Measurements from ENCODE around the gene CSK. TPM values are rescaled to one million over a fixed set of nuclear protein-coding genes. Genes with fewer than 3 reads are reported as not detected.

The CSK gene
- total RNA-seq, 1 donor from 2014 or later = 45.8 TPM

GRCh38 chr15:74768771-74769342, 13.0 kb upstream of the CSK start:
- intact Hi-C loops (cut with micrococcal nuclease) = loop anchor here (5.0 kb wide), 1 partner anchor 132 kb away; no protein-coding TSS in a partner anchor
- DNase-seq (peak; percentile 70), ATAC-seq (peak; percentile 54)

GRCh38 chr15:74769463-74770025, 12.3 kb upstream of the CSK start:
- no peak for ATAC-seq
- no peak for DNase-seq
- intact Hi-C loops (cut with micrococcal nuclease) = loop anchor here (5.0 kb wide), 2 partner anchors 132 to 183 kb away; no protein-coding TSS in a partner anchor

- no peak for ATAC-seq
- no peak for DNase-seq
- intact Hi-C loops (cut with micrococcal nuclease) = loop anchor here (5.0 kb wide), 1 partner anchor 182 kb away; no protein-coding TSS in a partner anchor
These were observed 11.5 kb upstream of the CSK start for GRCh38 chr15:74770211-74770903.

GRCh38 chr15:74773329-74773728, 8.6 kb upstream of the CSK start:
- intact Hi-C loops (cut with micrococcal nuclease) = loop anchor here (5.0 kb wide), 1 partner anchor 179 kb away; no protein-coding TSS in a partner anchor
- DNase-seq = no peak
- no peak for ATAC-seq

- ATAC-seq (no peak), DNase-seq (no peak)
- intact Hi-C loops (cut with micrococcal nuclease) = loop anchor here (5.0 kb wide), 1 partner anchor 179 kb away; no protein-coding TSS in a partner anchor
These were observed 8.1 kb upstream of the CSK start for GRCh38 chr15:74773731-74774252.

- no peak for DNase-seq
- intact Hi-C loops (cut with micrococcal nuclease) = no loop called here
These were observed 6.7 kb upstream of the CSK start for GRCh38 chr15:74775132-74775562.

GRCh38 chr15:74775894-74776293, 6.0 kb upstream of the CSK start:
- DNase-seq (no peak), ATAC-seq (no peak)
- intact Hi-C loops (cut with micrococcal nuclease) = no loop called here

More at GRCh38 chr15:74775132-74775562, 6.7 kb upstream of the CSK start:
- no peak for ATAC-seq

GRCh38 chr15:74776821-74777768, 4.8 kb upstream of the CSK start:
- intact Hi-C loops (cut with micrococcal nuclease) = no loop called here
- DNase-seq (peak; percentile 41), ATAC-seq (peak; percentile 5)

GRCh38 chr15:74777769-74778598, 3.9 kb upstream of the CSK start:
- ATAC-seq (no peak), DNase-seq (no peak)
- intact Hi-C loops (cut with micrococcal nuclease) = no loop called here

GRCh38 chr15:74778599-74778970, 3.3 kb upstream of the CSK start:
- DNase-seq = no peak
- ATAC-seq = no peak
- intact Hi-C loops (cut with micrococcal nuclease) = no loop called here

- no peak for ATAC-seq
- intact Hi-C loops (cut with micrococcal nuclease) = no loop called here
- no peak for DNase-seq
These were observed 2.7 kb upstream of the CSK start for GRCh38 chr15:74779162-74779648.

GRCh38 chr15:74780523-74781430, 1.1 kb upstream of the CSK start:
- ATAC-seq (no peak), DNase-seq (no peak)
- intact Hi-C loops (cut with micrococcal nuclease) = no loop called here

GRCh38 chr15:74782259-74783071, 585 bp downstream of the CSK start:
- intact Hi-C loops (cut with micrococcal nuclease) = no loop called here

GRCh38 chr15:74783072-74783807, 1.4 kb downstream of the CSK start:
- intact Hi-C loops (cut with micrococcal nuclease) = no loop called here
- peak; percentile 0 for ATAC-seq

More at GRCh38 chr15:74782259-74783071, 585 bp downstream of the CSK start:
- ATAC-seq = peak; percentile 9
- DNase-seq = peak; percentile 74

GRCh38 chr15:74783808-74784175, 1.9 kb downstream of the CSK start:
- no peak for ATAC-seq
- DNase-seq = no peak
- intact Hi-C loops (cut with micrococcal nuclease) = no loop called here

More at GRCh38 chr15:74783072-74783807, 1.4 kb downstream of the CSK start:
- DNase-seq = peak; percentile 48
